ENCODE data around the gene PCAT7.
"Not testable (repeated sequence)": the region's sequence is repeated elsewhere in the genome, so short reads cannot be mapped to it uniquely, and the experiment has no call there.

PCAT7 gene

DNA sequence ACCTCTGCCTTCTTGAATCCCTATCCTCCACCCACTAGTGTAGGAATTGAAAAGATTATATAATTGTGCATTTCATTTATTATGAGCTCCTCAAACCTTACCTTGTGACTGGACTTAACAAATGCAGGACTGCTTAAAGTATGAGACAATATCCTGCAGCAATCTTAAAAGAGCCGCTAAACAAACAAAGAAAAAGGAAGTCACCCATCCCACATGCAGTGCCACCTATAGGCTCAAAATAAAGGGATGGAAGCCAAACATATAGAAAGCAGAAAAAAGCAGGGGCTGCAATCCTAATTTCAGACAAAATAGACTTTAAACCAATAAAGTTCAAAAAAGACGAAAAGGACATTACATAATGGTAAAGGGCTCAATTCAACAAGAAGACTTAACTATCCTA, 8.7 kb downstream of the PCAT7 start:
- Histone ChIP-seq H3K9me3 (ENCODE audit: insufficient read depth, low read depth, low read length) (no peaks in the 10 kb centered on the region), H3K4me3 (ENCODE audit: low read length) (no peak overlapping the region), H3K27me3 (ENCODE audit: insufficient read depth, low read length) (no peaks in the 10 kb centered on the region), H3K4me1 (ENCODE audit: insufficient read depth, low read length) (no peaks in the 10 kb centered on the region), H3K9ac (ENCODE audit: low read depth, low read length) (no peak overlapping the region), H3K36me3 (ENCODE audit: insufficient read depth, low read length) (peaks cover 16% of the 10 kb centered on the region), H3K27ac (ENCODE audit: low read depth, low read length) (no peak overlapping the region)
- WGBS: 97% methylated on average over 2 of the region's 2 CpGs

DNA sequence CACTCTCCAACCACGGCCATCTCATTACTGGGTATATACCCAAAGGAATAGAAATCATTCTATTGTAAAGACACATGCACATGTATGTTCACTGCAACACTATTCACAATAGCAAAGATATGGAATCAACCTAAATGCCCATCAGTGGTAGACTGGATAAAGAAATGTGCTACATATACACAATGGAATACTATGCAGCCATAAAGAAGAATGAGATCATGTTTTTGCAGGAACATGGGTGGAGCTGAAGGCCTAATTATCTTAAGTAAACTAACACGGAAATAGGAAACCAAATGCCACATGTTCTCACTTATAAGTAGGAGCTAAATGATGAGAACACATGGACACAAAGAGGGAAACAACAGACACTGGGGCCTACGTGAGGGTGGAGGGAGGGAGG, 9.4 kb downstream of the PCAT7 start:
- not testable (repeated sequence) for H3K27me3 ChIP-seq (ENCODE audit: insufficient read depth, low read length); H3K4me3 ChIP-seq (ENCODE audit: low read length); H3K9ac ChIP-seq (ENCODE audit: low read depth, low read length); H3K9me3 ChIP-seq (ENCODE audit: insufficient read depth, low read depth, low read length); H3K27ac ChIP-seq (ENCODE audit: low read depth, low read length); H3K4me1 ChIP-seq (ENCODE audit: insufficient read depth, low read length)
- H3K36me3 ChIP-seq (ENCODE audit: insufficient read depth, low read length): peaks cover 16% of the 10 kb centered on the region
- WGBS: 67% methylated on average over 3 of the region's 3 CpGs

DNA sequence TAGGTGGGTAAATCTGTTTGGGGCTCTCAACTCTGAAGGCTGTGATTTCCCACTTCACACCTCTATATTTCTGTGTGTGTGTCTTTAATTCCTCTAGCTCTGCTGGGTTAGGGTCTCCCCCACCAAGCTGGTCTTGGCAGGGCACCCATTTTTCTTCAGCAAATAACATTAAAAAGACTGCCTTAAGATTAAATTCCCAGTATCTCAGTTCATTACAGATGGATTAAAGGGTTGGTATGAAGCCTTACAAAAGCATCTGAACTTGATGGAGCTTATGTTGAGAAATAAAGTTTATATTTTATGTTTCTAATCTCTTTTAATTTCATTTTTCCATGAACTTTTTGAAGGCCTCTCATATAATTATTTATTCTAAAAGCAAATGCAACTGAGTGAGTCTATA, 11.7 kb downstream of the PCAT7 start:
- H3K27me3 ChIP-seq (ENCODE audit: insufficient read depth, low read length): no peaks in the 10 kb centered on the region

DNA sequence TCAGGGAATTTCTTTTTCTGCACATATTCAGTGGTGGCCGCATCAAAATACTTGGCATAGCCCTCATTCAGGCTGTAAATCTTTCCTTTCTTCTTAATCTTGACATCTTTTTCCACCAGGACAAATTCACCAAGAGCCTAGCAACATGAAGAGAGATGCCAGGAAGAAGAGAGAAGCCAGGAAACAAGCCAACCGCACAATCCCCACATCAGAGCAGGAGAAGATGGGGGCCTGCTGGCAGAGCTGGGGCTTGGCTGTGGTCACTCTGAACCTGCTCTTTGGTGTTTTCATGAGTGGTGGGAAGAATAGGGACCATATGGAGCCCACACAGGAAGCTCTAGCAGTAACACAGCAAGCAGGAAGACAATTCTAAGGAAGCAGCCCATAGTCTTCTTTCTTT, 12.4 kb downstream of the PCAT7 start:
- no peak overlapping the region for H3K4me3 ChIP-seq (ENCODE audit: low read length)
- peaks cover 6% of the 10 kb centered on the region; the same call in 1 of the 2 replicates for H3K4me1 ChIP-seq (ENCODE audit: insufficient read depth, low read length)
- H3K27me3 ChIP-seq (ENCODE audit: insufficient read depth, low read length): 0 out of 2 replicates have a peak, but pooled peaks cover under 1% of the 10 kb centered on the region
- H3K36me3 ChIP-seq (ENCODE audit: insufficient read depth, low read length): peaks cover 7% of the 10 kb centered on the region; the same call in 1 of the 2 replicates
- no peak overlapping the region for H3K9ac ChIP-seq (ENCODE audit: low read depth, low read length)
- H3K27ac ChIP-seq (ENCODE audit: low read depth, low read length): no peak overlapping the region
- no peaks in the 10 kb centered on the region for H3K9me3 ChIP-seq (ENCODE audit: insufficient read depth, low read depth, low read length)
- 82% methylated on average over 2 of the region's 2 CpGs for WGBS

More for the DNA sequence above, 11.7 kb downstream of the PCAT7 start:
- Histone ChIP-seq H3K9ac (ENCODE audit: low read depth, low read length) (no peak overlapping the region), H3K9me3 (ENCODE audit: insufficient read depth, low read depth, low read length) (no peaks in the 10 kb centered on the region), H3K4me1 (ENCODE audit: insufficient read depth, low read length) (peaks cover 6% of the 10 kb centered on the region; the same call in 1 of the 2 replicates), H3K27ac (ENCODE audit: low read depth, low read length) (no peak overlapping the region), H3K36me3 (ENCODE audit: insufficient read depth, low read length) (peaks cover 7% of the 10 kb centered on the region; the same call in 1 of the 2 replicates), H3K4me3 (ENCODE audit: low read length) (no peak overlapping the region)

DNA sequence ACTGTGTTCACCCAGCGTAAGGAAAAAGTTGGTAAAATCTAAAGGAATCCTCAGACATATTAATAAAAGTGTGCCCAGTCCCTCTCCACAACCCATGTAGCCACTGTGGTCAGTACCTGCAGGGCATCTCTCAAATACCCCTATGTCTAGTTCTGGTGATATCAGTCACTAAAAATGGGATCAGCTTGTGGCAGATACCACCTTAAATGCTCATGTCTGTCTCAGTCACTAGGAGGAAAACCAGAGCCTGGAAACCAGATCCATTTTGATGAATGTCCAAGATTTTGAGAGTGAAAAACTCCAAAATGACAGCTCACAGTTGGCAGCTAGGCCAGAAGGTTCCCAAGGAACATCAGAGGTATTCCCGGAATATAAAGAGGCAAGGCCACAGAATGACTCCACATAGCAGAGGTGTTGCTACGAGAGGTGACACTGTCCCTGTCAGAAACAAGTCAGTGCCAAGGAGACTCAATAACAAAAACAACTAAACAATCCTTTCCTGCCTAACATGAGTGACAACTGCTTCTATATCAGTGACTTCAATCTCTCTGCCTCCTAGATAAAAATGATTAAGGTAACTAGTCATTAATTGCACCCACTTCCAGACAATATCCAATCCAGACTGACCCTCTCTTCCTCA, 13.5 kb downstream of the PCAT7 start:
- no peak overlapping the region for H3K27ac ChIP-seq (ENCODE audit: low read depth, low read length)
- no peak overlapping the region for H3K4me3 ChIP-seq (ENCODE audit: low read length)
- H3K9me3 ChIP-seq (ENCODE audit: insufficient read depth, low read depth, low read length): no peaks in the 10 kb centered on the region
- 0 out of 2 replicates have a peak, but pooled peaks cover 2% of the 10 kb centered on the region for H3K27me3 ChIP-seq (ENCODE audit: insufficient read depth, low read length)
- H3K4me1 ChIP-seq (ENCODE audit: insufficient read depth, low read length): peaks cover 6% of the 10 kb centered on the region; the same call in 1 of the 2 replicates
- no peak overlapping the region for H3K9ac ChIP-seq (ENCODE audit: low read depth, low read length)
- 97% methylated on average over 3 of the region's 3 CpGs for WGBS
- peaks cover 7% of the 10 kb centered on the region; the same call in 1 of the 2 replicates for H3K36me3 ChIP-seq (ENCODE audit: insufficient read depth, low read length)

DNA sequence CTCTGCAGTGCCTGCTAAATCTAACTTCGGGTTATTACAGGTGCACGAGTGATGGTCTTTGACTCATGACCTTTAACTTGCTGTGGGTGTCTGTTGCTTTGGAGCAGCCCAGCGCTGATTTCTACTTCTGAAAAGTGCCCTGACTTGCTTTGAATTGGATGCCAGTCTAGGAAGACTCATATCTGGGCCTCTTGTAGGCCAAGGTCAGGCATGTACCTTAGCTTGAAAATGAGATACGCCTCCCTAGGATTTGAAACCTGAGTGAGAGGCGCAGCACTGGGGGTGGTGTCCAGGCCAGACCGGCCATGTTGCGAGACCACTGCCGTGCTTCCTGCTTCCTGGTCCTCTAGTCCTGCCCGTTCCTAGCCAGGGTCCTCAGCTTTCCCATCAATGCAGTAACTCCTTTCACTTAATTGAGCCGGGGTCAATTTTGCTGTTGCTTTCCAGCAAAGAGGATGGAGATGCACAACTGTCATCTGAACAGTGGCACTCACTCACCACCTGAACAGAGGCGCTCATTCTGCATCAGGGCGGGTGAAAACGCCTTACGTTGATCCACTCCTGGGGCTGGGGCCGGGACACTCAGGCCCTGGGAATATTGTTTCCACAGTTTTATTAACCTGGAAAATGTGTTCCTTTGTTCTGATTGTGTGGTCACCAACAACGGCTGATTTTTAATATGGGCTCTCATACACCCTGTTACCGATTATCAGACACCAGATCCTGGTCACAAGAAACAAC, 14.3 kb downstream of the PCAT7 start:
- WGBS: 92% methylated on average over 16 of the region's 17 CpGs
- no peaks in the 10 kb centered on the region for H3K9me3 ChIP-seq (ENCODE audit: insufficient read depth, low read depth, low read length)
- 0 out of 2 replicates have a peak, but pooled peaks cover 2% of the 10 kb centered on the region for H3K27me3 ChIP-seq (ENCODE audit: insufficient read depth, low read length)
- H3K4me1 ChIP-seq (ENCODE audit: insufficient read depth, low read length): peaks cover 6% of the 10 kb centered on the region; the same call in 1 of the 2 replicates
- H3K9ac ChIP-seq (ENCODE audit: low read depth, low read length): no peak overlapping the region
- peaks cover 4% of the 10 kb centered on the region; the same call in 1 of the 2 replicates for H3K36me3 ChIP-seq (ENCODE audit: insufficient read depth, low read length)
- H3K27ac ChIP-seq (ENCODE audit: low read depth, low read length): no peak overlapping the region
- H3K4me3 ChIP-seq (ENCODE audit: low read length): no peak overlapping the region

DNA sequence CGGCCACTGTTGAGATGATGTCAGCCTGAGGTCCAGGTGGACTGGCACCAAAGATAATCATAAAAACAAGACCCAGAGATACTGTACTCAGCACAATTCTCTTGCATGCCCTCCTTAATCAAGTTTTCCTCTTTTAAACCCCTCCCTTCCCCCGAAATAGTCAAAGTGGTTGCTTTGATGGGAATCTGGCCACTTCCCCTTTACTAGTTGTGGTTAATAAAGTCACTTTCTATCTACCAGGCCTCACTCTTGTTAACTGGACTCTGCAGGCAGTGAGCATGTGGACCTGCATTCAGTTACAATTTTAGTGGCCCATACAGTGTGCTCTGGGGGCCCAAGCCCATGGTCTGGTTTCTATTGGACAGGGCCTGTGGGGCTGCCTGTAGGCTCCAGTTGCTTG, 21.2 kb downstream of the PCAT7 start:
- H3K9ac ChIP-seq (ENCODE audit: low read depth, low read length): no peak overlapping the region
- 90% methylated on average over 2 of the region's 2 CpGs for WGBS
- H3K36me3 ChIP-seq (ENCODE audit: insufficient read depth, low read length): no peaks in the 10 kb centered on the region
- H3K4me1 ChIP-seq (ENCODE audit: insufficient read depth, low read length): no peaks in the 10 kb centered on the region
- H3K27me3 ChIP-seq (ENCODE audit: insufficient read depth, low read length): 0 out of 2 replicates have a peak, but pooled peaks cover 2% of the 10 kb centered on the region
- no peak overlapping the region for H3K27ac ChIP-seq (ENCODE audit: low read depth, low read length)
- H3K4me3 ChIP-seq (ENCODE audit: low read length): no peak overlapping the region
- H3K9me3 ChIP-seq (ENCODE audit: insufficient read depth, low read depth, low read length): no peaks in the 10 kb centered on the region

DNA sequence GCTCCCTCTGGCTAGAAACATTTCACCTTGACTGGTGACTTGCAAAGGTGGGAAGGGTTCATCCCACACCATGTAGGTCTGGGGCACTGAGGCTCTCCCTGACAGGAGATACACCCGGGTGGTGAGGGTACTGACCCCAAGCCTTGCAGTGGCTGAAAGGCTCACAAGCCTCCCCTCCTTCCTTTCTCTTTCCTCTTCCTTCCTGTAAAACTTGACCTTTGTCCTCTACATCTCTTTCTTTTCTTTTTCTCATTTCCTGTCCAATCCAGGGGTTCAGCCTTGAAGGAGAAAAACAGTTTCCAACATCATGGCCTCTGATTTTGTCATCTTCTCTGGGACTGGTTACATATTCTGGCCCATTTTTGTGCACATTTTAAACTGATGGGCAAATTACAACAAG, 22.2 kb downstream of the PCAT7 start:
- Histone ChIP-seq H3K9me3 (ENCODE audit: insufficient read depth, low read depth, low read length) (no peaks in the 10 kb centered on the region), H3K4me1 (ENCODE audit: insufficient read depth, low read length) (no peaks in the 10 kb centered on the region), H3K36me3 (ENCODE audit: insufficient read depth, low read length) (no peaks in the 10 kb centered on the region), H3K27me3 (ENCODE audit: insufficient read depth, low read length) (0 out of 2 replicates have a peak, but pooled peaks cover 2% of the 10 kb centered on the region), H3K9ac (ENCODE audit: low read depth, low read length) (no peak overlapping the region), H3K4me3 (ENCODE audit: low read length) (no peak overlapping the region), H3K27ac (ENCODE audit: low read depth, low read length) (no peak overlapping the region)
- 0% methylated on average over 1 of the region's 1 CpG for WGBS

DNA sequence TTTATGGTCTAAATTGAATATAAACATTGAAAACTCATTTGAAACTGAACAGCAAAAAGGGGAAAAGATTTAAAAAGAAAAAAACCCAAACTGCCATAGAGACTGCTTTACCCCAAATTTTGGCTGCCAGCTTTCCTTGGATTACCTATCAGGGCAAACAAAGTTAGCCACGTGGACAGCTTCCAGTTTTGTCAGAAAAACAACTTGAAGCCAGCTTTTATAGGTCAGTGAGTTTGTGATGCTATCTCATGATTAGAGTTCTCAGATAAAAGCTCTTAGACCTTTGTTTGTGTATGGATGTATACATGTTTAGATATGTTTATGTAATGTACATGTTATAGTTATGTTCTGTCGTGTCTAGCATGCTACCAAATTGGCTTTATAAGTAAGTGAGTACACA, 22.7 kb downstream of the PCAT7 start:
- Histone ChIP-seq H3K9ac (ENCODE audit: low read depth, low read length) (no peak overlapping the region), H3K4me1 (ENCODE audit: insufficient read depth, low read length) (no peaks in the 10 kb centered on the region), H3K36me3 (ENCODE audit: insufficient read depth, low read length) (no peaks in the 10 kb centered on the region), H3K4me3 (ENCODE audit: low read length) (no peak overlapping the region), H3K27me3 (ENCODE audit: insufficient read depth, low read length) (no peaks in the 10 kb centered on the region), H3K9me3 (ENCODE audit: insufficient read depth, low read depth, low read length) (no peaks in the 10 kb centered on the region), H3K27ac (ENCODE audit: low read depth, low read length) (no peak overlapping the region)
- WGBS: 96% methylated on average over 2 of the region's 2 CpGs

DNA sequence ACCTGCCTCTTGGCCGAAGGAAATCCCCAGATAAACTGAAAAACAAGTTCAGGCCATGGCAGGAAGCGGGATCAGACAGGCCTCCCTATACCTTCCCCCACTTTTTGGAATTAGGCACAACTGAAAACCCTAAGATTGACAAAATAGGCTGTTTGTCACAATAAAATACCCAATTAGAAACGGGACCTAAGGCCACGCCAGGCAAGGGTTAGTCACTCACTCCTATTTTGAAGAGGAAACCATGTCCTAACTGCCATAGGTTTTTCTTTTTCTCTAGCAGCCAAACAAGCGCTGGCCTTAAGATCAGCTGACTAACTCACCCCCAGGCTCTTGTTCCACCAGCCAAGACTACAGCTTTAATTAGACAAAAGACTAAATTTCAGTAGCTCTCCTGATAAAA, 26.8 kb downstream of the PCAT7 start:
- no peak overlapping the region for H3K27ac ChIP-seq (ENCODE audit: low read depth, low read length)
- no peaks in the 10 kb centered on the region for H3K27me3 ChIP-seq (ENCODE audit: insufficient read depth, low read length)
- 91% methylated on average over 5 of the region's 5 CpGs for WGBS
- no peak overlapping the region for H3K4me3 ChIP-seq (ENCODE audit: low read length)
- H3K9ac ChIP-seq (ENCODE audit: low read depth, low read length): no peak overlapping the region
- H3K9me3 ChIP-seq (ENCODE audit: insufficient read depth, low read depth, low read length): no peaks in the 10 kb centered on the region
- no peaks in the 10 kb centered on the region for H3K36me3 ChIP-seq (ENCODE audit: insufficient read depth, low read length)
- H3K4me1 ChIP-seq (ENCODE audit: insufficient read depth, low read length): no peaks in the 10 kb centered on the region

DNA sequence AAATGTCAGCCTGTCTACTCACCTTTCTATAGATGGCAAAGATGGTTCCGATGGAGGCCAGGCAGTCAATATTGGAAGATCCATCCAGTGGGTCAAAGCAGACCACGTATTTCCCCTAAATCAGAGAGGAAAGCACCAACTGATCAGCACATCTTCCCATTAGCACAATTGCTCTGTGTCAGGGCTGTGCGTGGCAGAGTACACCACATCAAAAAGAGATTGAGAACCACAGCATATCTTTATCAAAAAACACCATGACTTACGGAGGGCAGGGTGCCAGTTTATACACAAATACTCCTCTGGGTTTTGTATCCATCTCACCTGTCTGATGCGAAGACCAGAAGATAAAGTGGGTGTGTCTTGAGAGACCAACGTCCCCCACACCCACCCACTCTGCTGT, 29.7 kb downstream of the PCAT7 start:
- WGBS: 94% methylated on average over 6 of the region's 6 CpGs
- no peaks in the 10 kb centered on the region for H3K9me3 ChIP-seq (ENCODE audit: insufficient read depth, low read depth, low read length)
- no peaks in the 10 kb centered on the region for H3K27me3 ChIP-seq (ENCODE audit: insufficient read depth, low read length)
- H3K9ac ChIP-seq (ENCODE audit: low read depth, low read length): no peak overlapping the region
- no peaks in the 10 kb centered on the region for H3K36me3 ChIP-seq (ENCODE audit: insufficient read depth, low read length)
- H3K27ac ChIP-seq (ENCODE audit: low read depth, low read length): no peak overlapping the region
- H3K4me1 ChIP-seq (ENCODE audit: insufficient read depth, low read length): no peaks in the 10 kb centered on the region
- H3K4me3 ChIP-seq (ENCODE audit: low read length): no peak overlapping the region

Data from HUES64 (cell line).